BE2C (cell line): ENCODE data around the gene MRPS27.
A peak's percentile ranks its signal among the peaks of the same experiment; 100 is the strongest.

Source experiments
- DNase-seq: peaks from one replicate; pipeline ENCODE4 v3.0.0-alpha.2; 2020
- H3K27me3 ChIP-seq: fragments of 250-450 bp; sonication (Bioruptor Pico); 2 replicates; pipeline ENCODE4 v1.5.1; 2020; ENCODE audit warnings: mild to moderate bottlenecking
- H3K36me3 ChIP-seq: fragments of 250-450 bp; sonication (Bioruptor Pico); 2 replicates; pipeline ENCODE4 v1.5.1; 2020; ENCODE audit warnings: mild to moderate bottlenecking
- H3K4me1 ChIP-seq: fragments of 250-450 bp; sonication (Bioruptor Pico); 2 replicates; pipeline ENCODE4 v1.5.1; 2020
- H3K4me3 ChIP-seq: 2 replicates; pipeline ENCODE4 v1.5.1; 2011; ENCODE audit warnings: low read depth, low read length
- H3K9me3 ChIP-seq: fragments of 250-450 bp; sonication (Bioruptor Pico); 2 replicates; pipeline ENCODE4 v1.5.1; 2020
- TF ChIP-seq, protein P1 (sequence below): IDR thresholded peaks from 2 replicates; pipeline ENCODE4 v1.5.1; 2012; ENCODE audit warnings: mild to moderate bottlenecking, low read depth, low read length

The MRPS27 gene

DNA sequence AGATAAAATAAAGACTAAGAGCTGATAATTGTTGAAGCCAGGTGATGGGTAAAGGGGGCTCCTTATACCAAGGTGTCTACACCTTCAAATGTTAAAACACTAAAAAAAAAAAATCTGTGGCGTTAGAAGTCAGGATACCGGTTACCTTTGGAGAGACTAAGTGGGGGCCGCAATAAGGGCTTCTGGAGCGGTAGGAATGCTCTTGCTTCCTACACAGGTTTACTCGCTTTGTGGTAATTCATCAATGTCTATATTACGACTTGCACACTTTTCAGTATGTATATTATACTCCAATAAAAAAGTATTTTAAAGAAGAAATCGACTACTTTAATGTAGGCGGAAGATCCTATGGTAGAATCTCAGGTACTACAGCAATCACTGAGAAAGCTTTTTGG is 12.5 kb downstream of the MRPS27 start:
- Histone ChIP-seq H3K4me1 (peaks cover 3% of the 10 kb centered on the region; the same call in 1 of the 2 replicates), H3K27me3 (no peaks in the 10 kb centered on the region), H3K36me3 (peaks cover 21% of the 10 kb centered on the region), H3K9me3 (no peaks in the 10 kb centered on the region), H3K4me3 (peak overlapping the region; percentile 75)
- no peak for DNase-seq
- TF ChIP-seq, protein P1, sequence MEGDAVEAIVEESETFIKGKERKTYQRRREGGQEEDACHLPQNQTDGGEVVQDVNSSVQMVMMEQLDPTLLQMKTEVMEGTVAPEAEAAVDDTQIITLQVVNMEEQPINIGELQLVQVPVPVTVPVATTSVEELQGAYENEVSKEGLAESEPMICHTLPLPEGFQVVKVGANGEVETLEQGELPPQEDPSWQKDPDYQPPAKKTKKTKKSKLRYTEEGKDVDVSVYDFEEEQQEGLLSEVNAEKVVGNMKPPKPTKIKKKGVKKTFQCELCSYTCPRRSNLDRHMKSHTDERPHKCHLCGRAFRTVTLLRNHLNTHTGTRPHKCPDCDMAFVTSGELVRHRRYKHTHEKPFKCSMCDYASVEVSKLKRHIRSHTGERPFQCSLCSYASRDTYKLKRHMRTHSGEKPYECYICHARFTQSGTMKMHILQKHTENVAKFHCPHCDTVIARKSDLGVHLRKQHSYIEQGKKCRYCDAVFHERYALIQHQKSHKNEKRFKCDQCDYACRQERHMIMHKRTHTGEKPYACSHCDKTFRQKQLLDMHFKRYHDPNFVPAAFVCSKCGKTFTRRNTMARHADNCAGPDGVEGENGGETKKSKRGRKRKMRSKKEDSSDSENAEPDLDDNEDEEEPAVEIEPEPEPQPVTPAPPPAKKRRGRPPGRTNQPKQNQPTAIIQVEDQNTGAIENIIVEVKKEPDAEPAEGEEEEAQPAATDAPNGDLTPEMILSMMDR: no peak

DNA sequence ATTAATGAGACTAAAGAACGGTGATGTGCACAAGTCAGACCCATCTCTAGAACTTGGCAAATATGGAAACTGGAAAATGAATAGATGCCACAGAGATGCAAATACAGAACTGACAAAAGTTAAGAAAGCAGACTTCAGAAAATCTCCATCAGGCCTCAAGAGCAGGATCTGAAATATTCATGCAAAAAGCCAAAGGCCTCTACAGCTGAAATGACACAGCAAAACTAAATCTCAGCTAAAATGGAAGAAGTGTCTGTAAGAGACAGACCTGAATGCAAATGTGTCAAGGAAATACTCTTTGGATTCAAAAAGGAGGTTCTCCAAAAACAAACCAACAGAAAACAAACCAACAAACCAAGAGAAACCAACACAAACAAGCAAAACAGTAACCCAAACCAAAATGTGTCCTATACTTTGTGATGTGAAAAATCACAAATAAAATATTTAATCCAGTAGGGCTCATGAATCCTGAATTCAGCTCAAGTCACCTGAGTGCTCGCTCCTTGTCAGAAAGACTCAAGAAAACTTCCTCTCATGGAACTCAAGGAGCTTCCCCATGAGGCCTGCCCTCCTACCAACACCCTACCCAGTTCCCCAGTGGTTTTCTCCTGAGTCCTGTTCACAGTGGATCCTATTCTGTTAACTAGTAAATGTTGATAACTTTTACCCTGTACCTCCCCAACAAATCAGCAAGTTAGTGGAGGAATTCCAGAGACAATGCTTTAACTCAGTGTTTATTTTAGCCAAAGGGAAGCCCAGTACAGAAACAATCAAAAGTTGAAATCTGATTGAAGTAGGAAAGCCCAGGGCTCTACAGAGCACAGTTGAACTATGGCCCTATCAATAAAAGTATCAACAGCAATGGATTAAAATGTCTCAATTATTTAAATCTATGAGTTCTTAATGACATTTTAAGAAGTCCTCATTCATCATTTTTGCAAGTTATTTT is 14.6 kb downstream of the MRPS27 start:
- H3K4me3 ChIP-seq: no peak overlapping the region
- H3K36me3 ChIP-seq: peaks cover 20% of the 10 kb centered on the region
- no peaks in the 10 kb centered on the region for H3K27me3 ChIP-seq
- H3K4me1 ChIP-seq: peaks cover 3% of the 10 kb centered on the region
- TF ChIP-seq, protein P1: no peak
- no peak for DNase-seq
- H3K9me3 ChIP-seq: no peaks in the 10 kb centered on the region

DNA sequence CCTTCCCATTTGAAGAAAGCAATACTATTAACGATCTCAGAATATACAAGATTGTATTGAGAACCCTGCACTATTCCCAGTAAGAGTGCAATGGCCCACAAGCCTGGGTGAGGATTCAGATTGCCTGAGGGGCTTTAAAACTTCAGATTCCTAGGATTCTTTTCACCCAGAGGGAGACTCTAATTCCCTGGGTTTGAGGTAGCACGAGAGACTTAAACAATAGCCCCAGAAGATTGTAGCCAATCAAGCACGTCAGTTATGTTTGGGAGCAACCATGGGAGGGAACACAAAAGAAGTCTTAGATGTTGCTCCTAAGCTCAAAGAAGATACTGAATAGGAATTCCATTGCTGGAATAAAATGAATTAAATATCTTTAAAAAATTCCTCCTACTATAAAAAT is 17.9 kb downstream of the MRPS27 start:
- TF ChIP-seq, protein P1: no peak
- peaks cover 6% of the 10 kb centered on the region for H3K4me1 ChIP-seq

DNA sequence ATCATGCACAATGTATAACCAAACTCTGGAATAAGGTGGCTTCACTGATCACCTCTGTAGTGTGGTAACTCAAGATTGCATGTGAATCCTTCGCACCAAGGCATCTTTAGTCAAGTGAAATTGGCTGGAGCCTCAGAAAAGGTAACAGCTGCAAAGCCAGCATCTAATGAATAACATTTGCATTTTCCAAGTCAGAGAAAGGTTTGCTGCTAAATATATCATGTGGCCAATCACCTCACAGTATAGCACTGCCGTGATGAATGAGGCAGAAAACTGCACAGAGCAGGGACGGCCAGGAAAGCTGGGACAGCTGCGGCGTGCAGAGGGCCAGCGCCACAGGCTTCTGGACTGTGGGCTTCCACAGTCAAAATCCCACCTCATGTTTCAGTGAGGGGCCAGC is 18.5 kb downstream of the MRPS27 start:
- H3K36me3 ChIP-seq: peaks cover 12% of the 10 kb centered on the region
- DNase-seq: no peak
- TF ChIP-seq, protein P1: no peak
- H3K4me3 ChIP-seq: no peak overlapping the region
- no peaks in the 10 kb centered on the region for H3K27me3 ChIP-seq
- H3K9me3 ChIP-seq: no peaks in the 10 kb centered on the region
- H3K4me1 ChIP-seq: peaks cover 4% of the 10 kb centered on the region; the same call in 1 of the 2 replicates

More for the DNA sequence above, 17.9 kb downstream of the MRPS27 start:
- H3K9me3 ChIP-seq: no peaks in the 10 kb centered on the region
- peaks cover 10% of the 10 kb centered on the region for H3K36me3 ChIP-seq
- no peak for DNase-seq
- no peaks in the 10 kb centered on the region for H3K27me3 ChIP-seq
- H3K4me3 ChIP-seq: no peak overlapping the region

DNA sequence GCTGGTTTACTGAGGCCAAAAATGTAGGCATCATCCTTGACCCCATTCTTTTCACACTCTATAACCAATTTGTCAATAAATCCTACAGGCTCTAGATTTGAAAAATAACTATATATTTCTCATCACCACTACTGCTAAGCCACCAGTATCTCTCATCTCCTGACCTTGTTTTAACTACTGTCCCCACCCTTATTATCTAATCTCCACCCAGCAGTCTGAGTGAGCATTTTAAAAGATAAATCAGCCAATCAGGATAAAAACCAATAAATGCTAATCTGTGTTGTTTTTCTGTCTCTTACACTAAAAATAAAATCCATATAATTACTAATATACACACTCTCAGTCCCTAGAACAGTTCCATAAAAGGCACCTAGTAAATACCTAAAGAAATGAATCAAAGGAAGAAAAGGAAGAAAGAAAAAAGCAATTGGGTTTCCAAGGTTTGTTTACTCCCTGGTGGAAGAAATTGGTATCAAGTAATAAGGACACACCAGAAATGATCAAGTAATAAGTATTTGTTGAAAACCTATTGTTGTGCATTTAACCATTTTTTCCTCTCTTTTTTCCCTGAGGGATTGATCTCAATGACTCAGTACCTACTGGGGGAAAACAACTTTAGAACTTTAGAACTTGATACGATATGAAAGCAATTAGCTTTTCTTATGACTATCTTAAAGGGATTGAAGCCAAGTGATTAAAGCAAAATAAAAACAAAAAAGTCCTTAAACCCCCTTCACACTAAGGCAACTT is 19.3 kb downstream of the MRPS27 start:
- no peak overlapping the region for H3K4me3 ChIP-seq
- peaks cover 15% of the 10 kb centered on the region for H3K36me3 ChIP-seq
- DNase-seq: no peak

More for the DNA sequence above, 19.3 kb downstream of the MRPS27 start:
- no peaks in the 10 kb centered on the region for H3K9me3 ChIP-seq
- TF ChIP-seq, protein P1: no peak
- no peaks in the 10 kb centered on the region for H3K27me3 ChIP-seq
- H3K4me1 ChIP-seq: peaks cover 4% of the 10 kb centered on the region; the same call in 1 of the 2 replicates
